GM18858 (cell line): ENCODE measurements around the gene FSTL4.
"Not testable (repeated sequence)": the region's sequence is repeated elsewhere in the genome, so short reads cannot be mapped to it uniquely, and the experiment has no call there.

Source experiments
- ATAC-seq: cut with Tn5 transposase; IDR thresholded peaks from one replicate; pipeline ENCODE4 v1.9.1; 2021; ENCODE audit not compliant: unreplicated experiment

Gene FSTL4

DNA sequence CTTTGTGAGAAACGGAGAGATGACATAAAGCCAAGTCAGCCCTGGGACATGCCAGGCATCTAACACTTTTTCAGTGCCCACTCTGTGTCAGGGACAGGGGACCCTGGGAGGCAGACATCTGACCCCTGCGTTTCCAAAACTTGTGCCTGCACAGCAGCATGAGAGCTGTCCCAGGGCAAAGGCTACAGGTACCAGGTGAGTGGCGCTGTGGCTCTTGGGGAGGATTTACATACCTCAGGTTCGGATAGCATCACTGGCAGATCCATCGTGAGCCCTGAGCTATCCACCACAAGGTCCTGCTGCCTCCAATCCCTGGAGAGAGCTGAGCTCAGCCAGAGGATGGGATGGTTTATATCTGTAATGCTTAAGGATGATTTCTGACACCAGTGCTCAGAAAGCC, 52.4 kb downstream of the FSTL4 start:
- ATAC-seq: no peak

GRCh38 chr5:133556551-133556950, 55.8 kb downstream of the FSTL4 start:
- no peak for ATAC-seq

GRCh38 chr5:133554279-133554678, 58.1 kb downstream of the FSTL4 start:
- no peak for ATAC-seq

DNA sequence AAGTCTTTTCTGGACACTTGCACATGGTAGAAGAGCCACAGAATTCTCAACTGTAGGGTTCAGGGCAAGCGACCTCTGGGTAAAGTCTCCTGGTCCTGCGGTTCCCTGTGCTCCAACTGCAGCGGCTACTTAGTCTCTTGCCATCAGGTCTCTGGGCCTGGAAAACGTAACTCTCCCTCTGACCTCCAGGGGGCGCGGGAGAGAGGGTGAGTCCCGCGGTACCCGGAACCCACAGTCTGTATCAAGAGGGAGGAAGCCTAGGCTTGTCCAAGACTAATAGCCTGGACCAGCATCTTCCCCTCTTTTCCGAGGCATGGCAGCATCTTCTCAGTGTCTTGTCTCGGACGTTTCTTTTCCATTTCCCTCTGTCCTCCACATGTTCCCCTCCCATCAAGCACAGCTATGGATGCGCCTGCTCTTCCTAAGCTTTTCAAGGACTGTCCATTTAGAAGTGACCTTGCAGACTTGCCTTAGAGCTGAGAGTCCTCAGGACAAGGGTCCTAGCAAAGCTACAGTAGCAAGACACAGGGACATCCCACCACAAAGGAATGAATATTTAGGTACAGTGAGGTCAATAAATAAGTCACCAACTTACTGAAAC, 59.3 kb downstream of the FSTL4 start:
- no peak for ATAC-seq

DNA sequence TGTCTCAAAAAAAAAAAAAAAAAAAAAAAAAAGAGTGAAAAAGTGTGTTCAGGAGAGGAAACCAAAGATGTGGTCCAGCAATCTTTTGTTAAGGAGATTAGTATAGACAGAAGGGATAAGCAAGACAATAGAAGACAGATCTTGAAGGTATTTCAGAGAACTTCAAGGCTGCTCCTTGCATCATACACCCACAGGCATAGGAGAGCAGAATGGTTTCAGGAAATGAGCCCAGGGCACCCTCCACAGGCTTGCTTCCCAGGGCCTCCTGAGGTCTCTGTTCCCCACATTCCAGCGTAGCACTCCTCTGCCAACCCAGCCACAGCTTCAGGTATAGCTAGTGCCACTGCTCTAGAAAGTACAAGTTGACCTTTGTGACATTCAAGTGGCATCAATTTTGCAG, 65.8 kb downstream of the FSTL4 start:
- ATAC-seq: no peak

DNA sequence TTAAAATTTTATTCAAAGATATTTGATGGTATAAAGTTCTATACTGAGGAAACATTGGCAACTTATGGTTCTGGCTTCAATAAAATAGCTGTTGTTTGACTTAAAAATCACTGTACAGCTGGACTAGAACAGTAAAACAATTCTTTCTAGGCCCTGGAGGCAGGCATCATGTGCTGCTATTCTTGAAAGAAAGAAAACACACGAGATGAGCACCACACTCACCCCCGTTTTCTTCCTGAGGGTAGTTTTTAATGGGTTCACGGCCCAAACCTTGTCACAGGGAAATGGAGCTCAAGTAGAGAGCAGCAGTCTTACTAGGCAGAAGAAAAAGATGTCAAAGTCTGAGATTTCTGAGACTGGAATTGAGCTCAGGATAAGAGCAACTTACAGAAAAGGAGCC, 68.0 kb downstream of the FSTL4 start:
- ATAC-seq: no peak

DNA sequence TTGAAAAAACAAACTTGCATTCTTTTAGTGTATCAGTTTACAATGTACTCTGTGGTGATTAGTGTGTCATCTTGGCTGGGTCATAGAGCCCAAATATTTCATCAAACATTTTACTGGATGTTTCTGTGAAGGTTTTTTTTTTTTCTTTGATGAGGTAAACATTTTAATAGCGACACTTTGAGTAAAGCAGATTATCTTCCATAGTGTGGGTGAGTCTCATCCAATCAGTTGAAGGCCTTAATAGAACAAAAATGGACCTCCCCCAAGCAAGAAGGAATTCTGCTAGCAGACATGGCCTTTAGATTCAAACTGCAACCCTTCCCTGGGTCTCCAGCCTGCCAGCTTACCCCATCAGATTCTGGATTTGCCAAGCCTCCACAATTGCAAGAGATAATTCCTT, 72.5 kb downstream of the FSTL4 start:
- no peak for ATAC-seq

DNA sequence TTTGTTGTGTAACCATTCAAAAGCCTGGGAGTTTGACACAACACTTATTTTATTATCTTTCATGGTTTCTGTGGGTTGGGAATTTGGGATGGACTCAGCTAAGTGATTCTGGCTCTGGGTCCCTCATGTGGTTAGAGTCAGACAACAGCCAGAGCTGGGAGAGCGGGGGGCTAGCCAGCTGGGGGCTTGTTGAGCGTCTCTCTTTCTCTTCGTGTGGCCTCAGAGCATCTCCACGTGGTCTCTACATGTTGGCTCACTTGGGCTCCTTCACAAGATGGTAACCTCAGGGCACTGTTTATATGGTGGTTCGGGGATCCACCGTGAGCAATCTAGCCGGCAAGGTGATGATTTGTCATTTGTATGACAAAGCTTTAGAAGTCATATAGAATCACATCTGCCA, 73.6 kb downstream of the FSTL4 start:
- no peak for ATAC-seq

DNA sequence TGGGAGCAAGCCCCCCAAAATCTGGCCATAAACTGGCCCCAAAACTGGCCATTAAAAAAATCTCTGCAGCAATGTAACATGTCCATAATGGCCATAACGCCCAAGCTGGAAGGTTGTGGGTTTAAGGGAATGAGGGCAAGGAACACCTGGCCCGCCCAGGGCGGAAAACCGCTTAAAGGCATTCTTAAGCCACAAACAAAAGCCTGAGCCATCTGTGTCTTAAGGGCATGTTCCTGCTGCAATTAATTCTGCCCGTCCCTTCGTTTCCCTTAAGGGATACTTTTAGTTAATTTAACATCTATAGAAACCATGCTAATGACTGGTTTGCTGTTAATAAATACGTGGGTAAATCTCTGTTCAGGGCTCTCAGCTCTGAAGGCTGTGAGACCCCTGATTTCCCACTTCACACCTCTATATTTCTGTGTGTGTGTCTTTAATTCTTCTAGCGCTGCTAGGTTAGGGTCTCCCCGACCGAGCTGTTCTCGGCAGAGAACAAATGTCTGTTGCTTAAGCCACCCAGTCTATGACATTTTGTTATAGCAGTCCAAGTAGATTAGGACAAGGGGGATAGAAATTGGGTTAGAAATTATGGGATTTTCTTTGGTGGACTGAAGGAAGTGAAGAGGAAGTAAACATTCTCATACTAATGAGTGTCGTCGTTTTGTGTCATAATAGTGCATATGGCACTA, 77.0 kb downstream of the FSTL4 start:
- ATAC-seq: not testable (repeated sequence)

- no peak for ATAC-seq
Measured at GRCh38 chr5:133534566-133534965, 77.8 kb downstream of the FSTL4 start.

- no peak for ATAC-seq
Measured at GRCh38 chr5:133533541-133533940, 78.8 kb downstream of the FSTL4 start.

GRCh38 chr5:133531594-133531993, 80.7 kb downstream of the FSTL4 start:
- ATAC-seq: no peak

DNA sequence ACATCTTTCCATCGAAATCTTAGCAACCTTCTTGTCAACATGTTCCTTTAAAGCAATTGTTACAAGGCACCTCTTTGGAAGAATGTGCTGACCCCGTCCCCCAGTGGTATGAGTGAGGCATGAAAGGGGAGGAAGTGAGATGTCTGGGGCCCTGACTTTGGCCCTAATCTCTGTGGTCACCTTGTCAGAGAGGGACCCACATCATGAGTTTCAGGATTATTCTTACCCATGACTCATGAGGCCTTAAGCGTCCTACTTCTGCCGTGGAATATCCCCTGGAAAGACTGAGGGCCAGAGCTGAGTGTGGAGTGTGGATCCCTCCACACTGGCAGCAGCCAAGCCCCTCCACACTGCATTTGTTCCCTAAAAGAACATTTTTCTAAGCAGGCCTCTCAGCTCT, 81.2 kb downstream of the FSTL4 start:
- ATAC-seq: peak; percentile 62

- ATAC-seq: no peak
Measured at GRCh38 chr5:133530270-133530669, 82.1 kb downstream of the FSTL4 start.

GRCh38 chr5:133528841-133529240, 83.5 kb downstream of the FSTL4 start:
- no peak for ATAC-seq

DNA sequence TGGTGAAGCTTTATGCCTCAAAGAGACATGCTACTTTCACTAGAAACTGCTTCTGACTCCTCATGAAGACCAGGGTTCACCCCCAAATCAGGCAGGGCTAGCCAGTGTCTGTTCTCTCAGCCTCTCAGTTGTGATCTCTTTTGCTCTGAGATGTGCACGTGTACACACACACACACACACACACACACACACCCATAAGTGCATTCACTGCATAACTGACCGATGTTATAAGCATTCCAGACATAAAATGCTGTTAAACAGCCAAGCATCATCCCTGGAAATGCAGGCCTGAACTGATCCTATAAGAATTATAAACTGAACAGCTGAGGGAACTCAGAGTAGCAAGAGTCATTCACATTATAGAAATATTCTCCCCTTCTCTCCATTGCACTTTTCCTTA, 85.0 kb downstream of the FSTL4 start:
- no peak for ATAC-seq

GRCh38 chr5:133526368-133526767, 86.0 kb downstream of the FSTL4 start:
- ATAC-seq: no peak

DNA sequence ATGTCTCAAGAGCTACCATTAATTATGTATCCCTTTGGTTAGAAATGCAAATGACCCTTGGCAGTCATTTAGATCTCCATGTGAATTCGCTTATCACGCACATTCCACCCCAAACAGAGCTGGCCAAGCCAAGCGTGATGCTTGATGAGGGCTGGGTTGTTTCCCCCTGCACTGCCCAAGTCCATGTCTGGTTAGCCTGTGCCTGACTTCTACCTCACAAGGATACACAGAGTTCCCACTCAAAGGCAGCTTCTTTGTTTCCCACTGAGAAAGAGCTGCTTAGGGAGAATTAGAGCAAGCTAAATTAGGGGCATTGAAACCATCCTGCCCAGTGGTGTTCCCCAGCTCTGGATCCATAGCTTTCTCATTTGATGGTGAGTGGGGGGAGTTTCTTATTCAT, 87.2 kb downstream of the FSTL4 start:
- ATAC-seq: no peak

- ATAC-seq: no peak
Measured at GRCh38 chr5:133524666-133525065, 87.7 kb downstream of the FSTL4 start.

GRCh38 chr5:133523961-133524586, 88.3 kb downstream of the FSTL4 start:
- no peak for ATAC-seq

- ATAC-seq: no peak
Measured at GRCh38 chr5:133523013-133523658, 89.2 kb downstream of the FSTL4 start.

GRCh38 chr5:133521801-133522200, 90.5 kb downstream of the FSTL4 start:
- no peak for ATAC-seq
